Measurements from ENCODE around the gene PHETA1. TPM values are rescaled to one million over a fixed set of nuclear protein-coding genes. Genes with fewer than 3 reads are reported as not detected.
A peak's percentile ranks its signal among the peaks of the same experiment; 100 is the strongest.
"Not testable (repeated sequence)": the region's sequence is repeated elsewhere in the genome, so short reads cannot be mapped to it uniquely, and the experiment has no call there.

Gene PHETA1
- total RNA-seq, 1 donor from 2014 or later: 20.5 TPM

GRCh38 chr12:111386885-111387284 lies 18.0 kb upstream of the PHETA1 start:
- no peak for TF ChIP-seq CTCF (IDR thresholded peaks at IDR 0.05)
- Histone ChIP-seq H3K27me3 (ENCODE audit: low read depth) (no peaks in the 10 kb centered on the region), H3K4me1 (no peaks in the 10 kb centered on the region), H3K9me3 (no peaks in the 10 kb centered on the region), H3K27ac (no peak overlapping the region), H3K36me3 (no peaks in the 10 kb centered on the region), H3K4me3 (no peak overlapping the region)
- intact Hi-C loops (cut with DNase I): no loop called here
- DNase-seq (no peak), ATAC-seq (no peak)

DNA sequence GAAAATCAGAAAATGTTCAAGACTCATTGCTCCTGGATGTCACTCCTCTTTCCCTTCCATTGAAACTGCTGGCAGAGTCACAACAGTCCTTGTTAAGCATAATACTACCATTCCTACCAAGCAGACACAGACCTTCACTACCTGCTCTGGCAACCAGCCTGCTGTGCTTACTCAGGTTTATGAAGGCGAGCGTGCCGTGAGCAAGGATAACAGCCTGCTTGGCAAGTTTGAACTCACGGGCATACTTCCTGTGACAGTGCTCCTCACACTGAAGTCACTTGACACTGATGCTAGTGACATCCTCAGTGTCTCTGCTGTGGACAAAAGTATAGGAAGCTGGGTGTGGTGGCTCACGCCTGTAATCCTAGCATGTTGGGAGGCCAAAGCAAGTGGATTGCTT lies 15.7 kb upstream of the PHETA1 start:
- intact Hi-C loops (cut with DNase I): no loop called here
- Histone ChIP-seq H3K27me3 (ENCODE audit: low read depth) (no peaks in the 10 kb centered on the region), H3K36me3 (no peaks in the 10 kb centered on the region), H3K9me3 (no peaks in the 10 kb centered on the region), H3K4me3 (no peak overlapping the region), H3K27ac (no peak overlapping the region), H3K4me1 (no peaks in the 10 kb centered on the region)
- DNase-seq (no peak), ATAC-seq (no peak)
- TF ChIP-seq CTCF (IDR thresholded peaks at IDR 0.05): no peak

GRCh38 chr12:111379942-111380554 lies 11.2 kb upstream of the PHETA1 start:
- no peaks in the 10 kb centered on the region for H3K27me3 ChIP-seq (ENCODE audit: low read depth)
- DNase-seq: no peak
- no peaks in the 10 kb centered on the region for H3K4me1 ChIP-seq
- no peaks in the 10 kb centered on the region for H3K36me3 ChIP-seq
- ATAC-seq: no peak
- H3K27ac ChIP-seq: no peak overlapping the region
- no peak for TF ChIP-seq CTCF (IDR thresholded peaks at IDR 0.05)
- H3K4me3 ChIP-seq: no peak overlapping the region
- intact Hi-C loops (cut with DNase I): no loop called here
- H3K9me3 ChIP-seq: no peaks in the 10 kb centered on the region

GRCh38 chr12:111377440-111377839 lies 8.5 kb upstream of the PHETA1 start:
- no peaks in the 10 kb centered on the region for H3K9me3 ChIP-seq
- no peak overlapping the region for H3K4me3 ChIP-seq
- H3K27ac ChIP-seq: no peak overlapping the region
- no peak for TF ChIP-seq CTCF (IDR thresholded peaks at IDR 0.05)
- H3K4me1 ChIP-seq: no peaks in the 10 kb centered on the region
- intact Hi-C loops (cut with DNase I): no loop called here
- no peaks in the 10 kb centered on the region for H3K36me3 ChIP-seq
- ATAC-seq (no peak), DNase-seq (no peak)
- no peaks in the 10 kb centered on the region for H3K27me3 ChIP-seq (ENCODE audit: low read depth)

GRCh38 chr12:111373231-111373630 lies 4.3 kb upstream of the PHETA1 start:
- H3K27me3 ChIP-seq (ENCODE audit: low read depth); H3K9me3 ChIP-seq; H3K36me3 ChIP-seq; intact Hi-C loops (cut with DNase I); H3K4me3 ChIP-seq; H3K27ac ChIP-seq; DNase-seq; ATAC-seq: not testable (repeated sequence)
- H3K4me1 ChIP-seq: peaks cover 15% of the 10 kb centered on the region

DNA sequence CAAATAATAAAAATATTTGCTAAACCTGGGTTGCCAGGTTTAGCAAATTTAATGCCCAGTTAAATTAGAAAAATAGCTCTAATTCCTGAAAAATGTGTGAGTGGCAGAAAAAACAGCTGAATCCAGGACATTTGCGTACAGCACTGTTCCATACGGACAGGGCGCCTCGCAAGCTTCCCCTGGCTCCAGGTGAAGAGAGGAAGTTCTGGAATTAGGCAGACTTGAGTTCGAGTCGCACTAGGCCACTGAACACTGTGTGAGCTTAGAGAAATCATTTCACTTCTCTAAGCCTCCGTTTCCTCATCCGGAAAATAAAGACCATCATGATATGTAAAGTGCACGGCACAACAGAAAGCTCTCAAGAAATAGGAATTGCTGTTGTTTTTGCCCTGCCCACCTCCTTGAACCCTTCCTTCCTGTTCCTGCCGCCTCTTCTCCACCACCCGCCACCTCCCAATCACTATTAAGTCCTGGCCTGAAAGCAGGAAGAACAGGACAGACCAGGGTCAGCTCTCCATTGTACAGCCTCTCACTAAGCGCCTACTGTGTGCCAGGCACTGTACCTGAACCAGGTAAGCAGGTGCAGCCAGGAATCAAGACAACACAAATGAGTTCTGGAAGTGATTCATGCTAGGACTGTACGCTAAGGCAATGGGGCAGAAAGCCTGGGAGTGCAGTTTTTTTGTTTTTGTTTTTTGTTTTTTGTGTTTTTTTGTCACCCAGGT lies 763 bp upstream of the PHETA1 start:
- peaks cover 13% of the 10 kb centered on the region for H3K36me3 ChIP-seq
- peak overlapping the region; percentile 97 for H3K4me3 ChIP-seq
- peaks cover 28% of the 10 kb centered on the region for H3K4me1 ChIP-seq
- intact Hi-C loops (cut with DNase I): no loop called here
- H3K27ac ChIP-seq: peak overlapping the region; percentile 71
- no peak for TF ChIP-seq CTCF (IDR thresholded peaks at IDR 0.05)
- H3K9me3 ChIP-seq: no peaks in the 10 kb centered on the region
- no peaks in the 10 kb centered on the region for H3K27me3 ChIP-seq (ENCODE audit: low read depth)
- DNase-seq (no peak), ATAC-seq (no peak)

Data from lower lobe of right lung (tissue), 2 donors.